ENCODE measurements around the gene ARHGAP45.

- TF ChIP-seq ZKSCAN8 (CRISPR knock-in tag; IDR thresholded peaks at IDR 0.05), result no peak
- no peak for TF ChIP-seq GABPA (tag; conservative IDR thresholded peaks at IDR 0.05; ENCODE audit: low read depth)
- no peak for TF ChIP-seq CHD2 (IDR thresholded peaks at IDR 0.05; ENCODE audit: low read depth, low read length)
- TF ChIP-seq EZH2 (IDR thresholded peaks at IDR 0.05; ENCODE audit: borderline replicate concordance, low read depth, low read length), result no peak
- TF ChIP-seq MAX (CRISPR knock-in tag; IDR thresholded peaks at IDR 0.05), result no peak
- no peak for TF ChIP-seq NFE2L1 (tag; IDR thresholded peaks at IDR 0.05; ENCODE audit: borderline replicate concordance, low read depth)
- TF ChIP-seq GTF2B (IDR thresholded peaks at IDR 0.05; ENCODE audit: extremely low read depth, insufficient read length), result no peak
- no peak for TF ChIP-seq EP300 (IDR thresholded peaks at IDR 0.05; ENCODE audit: low read length)
- no peak for TF ChIP-seq TEAD4 (IDR thresholded peaks at IDR 0.05; ENCODE audit: low read length)
- no peak for TF ChIP-seq TEAD4 (CRISPR knock-in tag; IDR thresholded peaks at IDR 0.05; ENCODE audit: borderline replicate concordance)
- TF ChIP-seq ZNF318 (IDR thresholded peaks at IDR 0.05; ENCODE audit: borderline replicate concordance in 1 of 2, low read depth in 1 of 2), result no peak
- TF ChIP-seq CTCF (IDR thresholded peaks at IDR 0.05 in 2 of 3, conservative IDR thresholded peaks at IDR 0.05 in 1 of 3; ENCODE audit: insufficient read depth in 2 of 3, low read depth in 1 of 3, low read length in 3 of 3), result no peak
- no peak for TF ChIP-seq BHLHE40 (IDR thresholded peaks at IDR 0.05; ENCODE audit: low read length)
These were observed 41.5 kb downstream of the ARHGAP45 start for GRCh38 chr19:1108291-1109031.
